ENCODE data around the gene VASH1. TPM values are rescaled to one million over a fixed set of nuclear protein-coding genes. Genes with fewer than 3 reads are reported as not detected.
"Not testable (repeated sequence)": the region's sequence is repeated elsewhere in the genome, so short reads cannot be mapped to it uniquely, and the experiment has no call there.

The VASH1 gene
- total RNA-seq, 1 donor from 2014 or later, result 19.3 TPM

GRCh38 chr14:76734501-76734900, 26.8 kb upstream of the VASH1 start:
- ATAC-seq; DNase-seq (ENCODE audit: low spot score); intact Hi-C loops (cut with DNase I): not testable (repeated sequence)

GRCh38 chr14:76736514-76736913, 24.8 kb upstream of the VASH1 start:
- DNase-seq (ENCODE audit: low spot score) (no peak), ATAC-seq (no peak)
- intact Hi-C loops (cut with DNase I), result no loop called here

- no peak for ATAC-seq
- intact Hi-C loops (cut with DNase I), result no loop called here
- DNase-seq (ENCODE audit: low spot score), result no peak
Measured at GRCh38 chr14:76741074-76741473, 20.2 kb upstream of the VASH1 start.

GRCh38 chr14:76742185-76742584, 19.1 kb upstream of the VASH1 start:
- DNase-seq (ENCODE audit: low spot score) (no peak), ATAC-seq (no peak)
- intact Hi-C loops (cut with DNase I), result no loop called here

GRCh38 chr14:76742966-76743365, 18.3 kb upstream of the VASH1 start:
- ATAC-seq, result no peak
- no peak for DNase-seq (ENCODE audit: low spot score)
- intact Hi-C loops (cut with DNase I), result no loop called here

GRCh38 chr14:76752744-76753143, 8.5 kb upstream of the VASH1 start:
- intact Hi-C loops (cut with DNase I), result no loop called here
- ATAC-seq, result no peak
- DNase-seq (ENCODE audit: low spot score), result no peak

GRCh38 chr14:76753541-76754198, 7.6 kb upstream of the VASH1 start:
- ATAC-seq (no peak), DNase-seq (ENCODE audit: low spot score) (no peak)
- intact Hi-C loops (cut with DNase I), result no loop called here

GRCh38 chr14:76754586-76754985, 6.7 kb upstream of the VASH1 start:
- no peak for DNase-seq (ENCODE audit: low spot score)
- intact Hi-C loops (cut with DNase I), result no loop called here
- no peak for ATAC-seq

- DNase-seq (ENCODE audit: low spot score) (no peak), ATAC-seq (no peak)
- intact Hi-C loops (cut with DNase I), result no loop called here
Measured at GRCh38 chr14:76755610-76756370, 5.5 kb upstream of the VASH1 start.

- no peak for DNase-seq (ENCODE audit: low spot score)
- no peak for ATAC-seq
- intact Hi-C loops (cut with DNase I), result no loop called here
Measured at GRCh38 chr14:76756371-76756750, 4.9 kb upstream of the VASH1 start.

- DNase-seq (ENCODE audit: low spot score) (no peak), ATAC-seq (no peak)
- intact Hi-C loops (cut with DNase I), result no loop called here
Measured at GRCh38 chr14:76759589-76759988, 1.7 kb upstream of the VASH1 start.

- no peak for DNase-seq (ENCODE audit: low spot score)
- intact Hi-C loops (cut with DNase I), result no loop called here
- ATAC-seq, result peak; percentile 12
Measured at GRCh38 chr14:76760331-76761135, 735 bp upstream of the VASH1 start.

- peak; percentile 66 for DNase-seq (ENCODE audit: low spot score)
- intact Hi-C loops (cut with DNase I), result no loop called here
- peak; percentile 15 for ATAC-seq
Measured at GRCh38 chr14:76761960-76762410, 717 bp downstream of the VASH1 start.

GRCh38 chr14:76762411-76763095, 1.3 kb downstream of the VASH1 start:
- peak; percentile 14 for ATAC-seq
- no peak for DNase-seq (ENCODE audit: low spot score)
- intact Hi-C loops (cut with DNase I), result no loop called here

GRCh38 chr14:76763096-76764041, 2.1 kb downstream of the VASH1 start:
- intact Hi-C loops (cut with DNase I), result no loop called here
- no peak for DNase-seq (ENCODE audit: low spot score)
- ATAC-seq, result no peak

- no peak for DNase-seq (ENCODE audit: low spot score)
- intact Hi-C loops (cut with DNase I), result no loop called here
- ATAC-seq, result no peak
Measured at GRCh38 chr14:76765461-76765931, 4.2 kb downstream of the VASH1 start.

GRCh38 chr14:76767681-76768656, 6.7 kb downstream of the VASH1 start:
- intact Hi-C loops (cut with DNase I), result no loop called here
- ATAC-seq, result peak; percentile 74
- peak; percentile 72 for DNase-seq (ENCODE audit: low spot score)

Data from sciatic nerve (tissue), 2 donors.